IMR-90 (cell line): ENCODE measurements around the gene FAM209B. TPM values are rescaled to one million over a fixed set of nuclear protein-coding genes. Genes with fewer than 3 reads are reported as not detected.

Experiments used
- ATAC-seq: fragments of 200-7000 bp; cut with Tn5 transposase; 2 replicates; pipeline ENCODE4 v1.9.1; 2020; ENCODE audit warnings: low read depth, mild to moderate bottlenecking, moderate library complexity
- BruUV-seq: library from RNA; stranded (reverse); fragments of 400-500 nt; replicated peaks from 2 replicates; lab custom pipeline; 2021; lab: Mats Ljungman, UMichigan
- CTCF ChIA-PET: fragments of 300-600 bp; formaldehyde crosslinking; extraction: SDS; loops from one replicate; lab custom pipeline; 2021; ENCODE audit warnings: antibody characterized with exemption; lab: Yijun Ruan, JAX
- POLR2A ChIA-PET: fragments of 300-600 bp; sonication (Branson Sonifier 250); formaldehyde crosslinking; loops from one replicate; lab custom pipeline; 2022; ENCODE audit warnings: antibody characterized with exemption; ENCODE audit not compliant: unreplicated experiment; lab: Charles Lee
- DNase-seq: peaks from one replicate; pipeline ENCODE4 v3.0.0; 2013
- H2AFZ ChIP-seq: replicated peaks from 2 replicates; pipeline ENCODE3; 2013; ENCODE audit warnings: low read length, mild to moderate bottlenecking; ENCODE audit not compliant: poor library complexity
- H2AK5ac ChIP-seq: 2 replicates; pipeline ENCODE4 v1.6.1; 2013; ENCODE audit warnings: low read depth, low read length, inconsistent platforms
- H2AK9ac ChIP-seq: replicated peaks from 2 replicates; pipeline ENCODE3; 2013; ENCODE audit warnings: mild to moderate bottlenecking, low read depth, low read length, moderate library complexity; ENCODE audit not compliant: poor library complexity
- H2BK120ac ChIP-seq: 2 replicates; pipeline ENCODE4 v1.6.1; 2013; ENCODE audit warnings: low read depth, low read length, inconsistent platforms
- H2BK15ac ChIP-seq: 3 replicates; pipeline ENCODE4 v1.6.1; 2013; ENCODE audit warnings: low read depth, low read length, inconsistent platforms
- H2BK20ac ChIP-seq: 2 replicates; pipeline ENCODE4 v1.6.1; 2013; ENCODE audit warnings: low read depth, mild to moderate bottlenecking, inconsistent platforms, low read length, moderate library complexity
- H2BK5ac ChIP-seq: 2 replicates; pipeline ENCODE4 v1.6.1; 2013; ENCODE audit warnings: mild to moderate bottlenecking, low read depth, low read length, inconsistent platforms; ENCODE audit not compliant: poor library complexity, severe bottlenecking
- H3K14ac ChIP-seq: replicated peaks from 2 replicates; pipeline ENCODE4 v1.6.1; 2013; ENCODE audit warnings: low read depth, low read length, inconsistent platforms
- H3K18ac ChIP-seq: 2 replicates; pipeline ENCODE4 v1.6.1; 2013; ENCODE audit warnings: low read depth, low read length, control low read depth
- H3K23ac ChIP-seq: 2 replicates; pipeline ENCODE4 v1.6.1; 2013; ENCODE audit warnings: low read depth, low read length, inconsistent platforms
- H3K27ac ChIP-seq: 2 replicates; pipeline ENCODE4 v1.5.1; 2013; ENCODE audit warnings: mild to moderate bottlenecking, control low read depth, low read length; ENCODE audit not compliant: insufficient read depth
- H3K27me3 ChIP-seq: 2 replicates; pipeline ENCODE4 v1.6.1; 2013; ENCODE audit warnings: low read length; ENCODE audit not compliant: control insufficient read depth, insufficient read depth
- H3K36me3 ChIP-seq: 2 replicates; pipeline ENCODE4 v1.6.1; 2013; ENCODE audit warnings: low read length, mixed read lengths; ENCODE audit not compliant: control insufficient read depth, insufficient read depth
- H3K4ac ChIP-seq: 2 replicates; pipeline ENCODE4 v1.6.1; 2013; ENCODE audit warnings: low read depth, low read length, inconsistent platforms
- H3K4me1 ChIP-seq: 2 replicates; pipeline ENCODE4 v1.6.1; 2013; ENCODE audit warnings: low read length, mixed read lengths; ENCODE audit not compliant: control insufficient read depth, insufficient read depth
- H3K4me2 ChIP-seq: 2 replicates; pipeline ENCODE4 v1.6.1; 2013; ENCODE audit warnings: low read depth, mild to moderate bottlenecking, control low read depth, low read length, moderate library complexity
- H3K4me3 ChIP-seq: 2 replicates; pipeline ENCODE4 v1.5.1; 2013; ENCODE audit warnings: low read depth, mild to moderate bottlenecking, control low read depth, low read length, moderate library complexity; ENCODE audit not compliant: insufficient read depth
- H3K56ac ChIP-seq: 2 replicates; pipeline ENCODE4 v1.6.1; 2013; ENCODE audit warnings: low read length, inconsistent platforms; ENCODE audit not compliant: insufficient read depth; ENCODE audit errors: extremely low read depth
- H3K79me1 ChIP-seq, 2 experiments: 2 replicates each; pipeline ENCODE4 v1.6.1; 2013; ENCODE audit warnings: low read length in 2 of 2, inconsistent platforms in 1 of 2, low read depth in 1 of 2
- H3K9ac ChIP-seq: 2 replicates; pipeline ENCODE4 v1.6.1; 2013; ENCODE audit warnings: low read depth, low read length, control low read depth
- H3K9me1 ChIP-seq: 2 replicates; pipeline ENCODE4 v1.6.1; 2013; ENCODE audit warnings: low read length, inconsistent platforms; ENCODE audit not compliant: insufficient read depth
- H3K9me3 ChIP-seq: 2 replicates; pipeline ENCODE4 v1.6.1; 2013; ENCODE audit warnings: low read length; ENCODE audit not compliant: control insufficient read depth, insufficient read depth
- H4K20me1 ChIP-seq: 2 replicates; pipeline ENCODE4 v1.6.1; 2013; ENCODE audit warnings: low read length, inconsistent platforms; ENCODE audit not compliant: insufficient read depth
- H4K5ac ChIP-seq: 2 replicates; pipeline ENCODE4 v1.6.1; 2013; ENCODE audit warnings: mild to moderate bottlenecking, low read depth, low read length, control low read depth
- H4K8ac ChIP-seq, 2 experiments: 2 replicates each; pipeline ENCODE4 v1.6.1; 2013; ENCODE audit warnings: low read depth in 2 of 2, low read length in 2 of 2, control low read depth in 1 of 2, inconsistent platforms in 1 of 2
- H4K91ac ChIP-seq: 2 replicates; pipeline ENCODE4 v1.6.1; 2013; ENCODE audit warnings: low read depth, low read length, inconsistent platforms; ENCODE audit not compliant: insufficient read depth
- BHLHE40 ChIP-seq: fragments of 150-350 bp; IDR thresholded peaks from 2 replicates; pipeline ENCODE4 v1.6.1; 2016; ENCODE audit warnings: mild to moderate bottlenecking, low read depth, low read length
- MXI1 ChIP-seq: IDR thresholded peaks from 2 replicates; pipeline ENCODE4 v1.6.1; 2012; ENCODE audit warnings: low read depth, mild to moderate bottlenecking, low read length, moderate library complexity, borderline replicate concordance
- POLR2A ChIP-seq: IDR thresholded peaks from 2 replicates; pipeline ENCODE4 v1.6.1; 2012; ENCODE audit warnings: mild to moderate bottlenecking, low read depth, low read length
- RAD21 ChIP-seq: IDR thresholded peaks from 2 replicates; pipeline ENCODE4 v1.6.1; 2012; ENCODE audit warnings: low read length, improper control_type of control experiment
- RCOR1 ChIP-seq: IDR thresholded peaks from 2 replicates; pipeline ENCODE4 v1.6.1; 2012; ENCODE audit warnings: mild to moderate bottlenecking, low read length, improper control_type of control experiment; ENCODE audit not compliant: insufficient replicate concordance
- SMC3 ChIP-seq: fragments of 150-350 bp; IDR thresholded peaks from 2 replicates; pipeline ENCODE4 v1.6.1; 2016; ENCODE audit warnings: low read depth, mild to moderate bottlenecking, antibody characterized with exemption, low read length, moderate library complexity
- USF2 ChIP-seq: fragments of 150-350 bp; IDR thresholded peaks from 2 replicates; pipeline ENCODE4 v1.6.1; 2017; ENCODE audit warnings: mild to moderate bottlenecking, antibody characterized with exemption, low read length, low read depth
- WGBS, 2 experiments: methylation state at CpG; one replicate each; pipeline versions ENCODE4 v1.1.5 to v1.1.7; 2013; ENCODE audit warnings: missing lambda C conversion rate in 2 of 2; ENCODE audit not compliant: insufficient read length in 1 of 2; ENCODE audit errors: extremely low coverage in 2 of 2; 5-methylcytosine and 5-hydroxymethylcytosine counted together
- dilution Hi-C: fragments of 300-500 bp; cut with HindIII; formaldehyde crosslinking; loops from one replicate; pipeline ENCODE4 v1.14.3; 2018; ENCODE audit warnings: low sequenced_read_pairs; ENCODE audit not compliant: unreplicated experiment
- in situ Hi-C: fragments of 300-500 bp; cut with MboI; formaldehyde crosslinking; loops from 3 replicates; pipeline ENCODE4 v1.14.3; 2019; ENCODE audit warnings: low sequenced_read_pairs, inconsistent platforms, mixed read lengths
- intact Hi-C: fragments of 100-400 bp; cut with micrococcal nuclease; formaldehyde crosslinking; loops from 2 replicates; pipeline ENCODE4 v1.10.0; 2022
- polyA plus RNA-seq, 3 experiments: library from polyadenylated mRNA; depleted of rRNA; stranded (reverse); fragments of >200 nt; gene quantifications; 2 replicates each; pipeline ENCODE4 v1.2.3, GENCODE V29; 2012; ENCODE audit warnings: low replicate concordance in 1 of 3
- total RNA-seq: library from RNA; depleted of rRNA; stranded (reverse); fragments of >200 nt; gene quantifications from 2 replicates; pipeline ENCODE4 v1.2.3, GENCODE V29; 2012

The FAM209B gene
- total and polyA plus RNA-seq, 2 of the 4 experiments (the other 2 are of a cell fraction), result 0.24 TPM; not detected in 1

- POLR2A ChIA-PET, result no interaction called here
- no peaks in the 10 kb centered on the region for H3K79me1 ChIP-seq
- H3K18ac ChIP-seq, result no peak overlapping the region
- H3K56ac ChIP-seq, result no peak overlapping the region
- H4K91ac ChIP-seq, result no peak overlapping the region
- WGBS, 2 experiments, result no CpG with 5 or more reads among the region's 6 CpGs
- no peaks in the 10 kb centered on the region; the same call in 1 of the 2 replicates for H3K9me1 ChIP-seq
- H4K8ac ChIP-seq, result no peak overlapping the region
- dilution Hi-C loops, result no loop called here
- H3K36me3 ChIP-seq, result no peaks in the 10 kb centered on the region
- H2AK5ac ChIP-seq, result no peak overlapping the region
- no peaks in the 10 kb centered on the region for H3K9me3 ChIP-seq
- in situ Hi-C loops, result no loop called here
- H2BK20ac ChIP-seq, result no peak overlapping the region
- H3K4me2 ChIP-seq, result no peak overlapping the region
- no peaks in the 10 kb centered on the region for H3K4me1 ChIP-seq
- BruUV-seq, result no TSS peak
- no peak overlapping the region for H4K5ac ChIP-seq
- H3K9ac ChIP-seq, result no peak overlapping the region
- H3K23ac ChIP-seq, result no peak overlapping the region
- H3K27ac ChIP-seq, result no peak overlapping the region
- ATAC-seq, result peak; percentile 44; the same call in 1 of the 2 replicates
- no peak overlapping the region for H2AFZ ChIP-seq
- H3K4me3 ChIP-seq, result no peak overlapping the region
- TF ChIP-seq POLR2A (no peak), USF2 (no peak), RAD21 (no peak), SMC3 (no peak), RCOR1 (no peak), BHLHE40 (no peak), MXI1 (no peak)
- CTCF ChIA-PET, result no interaction called here
- H3K4ac ChIP-seq, result no peak overlapping the region
- no peak overlapping the region for H2AK9ac ChIP-seq
- DNase-seq, result peak; percentile 24
- H4K20me1 ChIP-seq, result no peaks in the 10 kb centered on the region
- no peak overlapping the region for H2BK5ac ChIP-seq
- H2BK120ac ChIP-seq, result no peak overlapping the region
- H2BK15ac ChIP-seq, result no peak overlapping the region
- H3K27me3 ChIP-seq, result peaks cover 3% of the 10 kb centered on the region; the same call in 1 of the 2 replicates
- H3K14ac ChIP-seq, result no peak overlapping the region
- intact Hi-C loops, result no loop called here
Measured at GRCh38 chr20:56540415-56540814, 7.4 kb downstream of the FAM209B start.
